ENCODE results near the gene FCAMR. TPM values are rescaled to one million over a fixed set of nuclear protein-coding genes. Genes with fewer than 3 reads are reported as not detected.

Gene FCAMR
- total and polyA plus RNA-seq, 2 donors (not counting 3 experiments of a cell fraction or from before 2014, with no cell fraction given), result not detected

GRCh38 chr1:206908038-206908437 lies 62.2 kb downstream of the FCAMR start:
- Histone ChIP-seq H4K20me1 (replicated peaks; ENCODE audit: control insufficient read depth, extremely low read depth, insufficient read depth, low read length) (no peaks in the 10 kb centered on the region), H3K9me3 (replicated peaks; ENCODE audit: control insufficient read depth, insufficient read depth, low read length) (no peaks in the 10 kb centered on the region), H3K36me3 (ENCODE audit: control insufficient read depth in 2 of 2, extremely low read depth in 1 of 2, insufficient read depth in 2 of 2, low read length in 2 of 2) (no peaks in the 10 kb centered on the region), H3K9ac (replicated peaks; ENCODE audit: extremely low read depth, insufficient read depth, low read length) (no peak overlapping the region), H3K9me1 (replicated peaks; ENCODE audit: control insufficient read depth, extremely low read depth, insufficient read depth, low read length) (no peaks in the 10 kb centered on the region), H3K79me2 (ENCODE audit: control insufficient read depth, insufficient read depth, low read length) (no peaks in the 10 kb centered on the region), H3K4me2 (ENCODE audit: insufficient read depth, low read length) (no peak overlapping the region), H3K4me3 (replicated peaks in 1 of 3; ENCODE audit: insufficient read depth in 1 of 3, low read depth in 1 of 3, low read length in 3 of 3) (no peak overlapping the region), H2AFZ (ENCODE audit: low read depth, low read length) (no peak overlapping the region), H3K27ac (ENCODE audit: insufficient read depth, low read depth, low read length) (no peak overlapping the region), H3K4me1 (ENCODE audit: control insufficient read depth, extremely low read depth, insufficient read depth, low read length) (no peaks in the 10 kb centered on the region), H3K27me3 (ENCODE audit: control insufficient read depth in 2 of 2, insufficient read depth in 2 of 2, low read length in 2 of 2) (peaks cover 31 to 33% of the 10 kb centered on the region in 2 experiments)
- intact Hi-C loops (cut with micrococcal nuclease) (no loop called here), dilution Hi-C loops (cut with MboI; ENCODE audit: extremely low pct_ligation_motif_present, low sequenced_read_pairs) (no loop called here)
- no peak for FAIRE-seq
- CTCF ChIA-PET, result interaction anchor here (1.0 to 2.0 kb wide), 3 partner anchors 99 to 250 kb away, joined by 4 to 11 read pairs (median 6); no protein-coding TSS in a partner anchor
- DNase-seq (ENCODE audit: low read depth, low spot score), result no peak
- BruUV-seq (replicated peaks), result no TSS peak
- POLR2A ChIA-PET, result no interaction called here
- TF ChIP-seq MYC (IDR thresholded peaks at IDR 0.05; ENCODE audit: low read depth, low read length) (no peak), POLR2AphosphoS5 (IDR thresholded peaks at IDR 0.05; ENCODE audit: insufficient read depth, low read depth, low read length) (no peak), GATA2 (IDR thresholded peaks at IDR 0.05; ENCODE audit: insufficient read depth, insufficient read length, low read depth, low read length) (no peak), EZH2 (IDR thresholded peaks at IDR 0.05; ENCODE audit: borderline replicate concordance, low read depth, low read length, severe bottlenecking) (no peak), POLR2A (IDR thresholded peaks at IDR 0.05; ENCODE audit: low read depth, low read length) (no peak), FOS (IDR thresholded peaks at IDR 0.05; ENCODE audit: borderline replicate concordance, insufficient read depth, low read length) (no peak), MAX (IDR thresholded peaks at IDR 0.05; ENCODE audit: insufficient read depth, insufficient read length) (no peak), JUN (IDR thresholded peaks at IDR 0.05; ENCODE audit: borderline replicate concordance, insufficient read depth, insufficient read length, low read depth) (no peak), CTCF (IDR thresholded peaks at IDR 0.05; ENCODE audit: extremely low read depth in 1 of 2, insufficient read depth in 1 of 2, low read depth in 1 of 2, low read length in 2 of 2) (no peak)

Other genes starting within 250 kb of the FCAMR start
- gene IL19, start 199.7 kb downstream of the FCAMR start, total RNA-seq, result not detected in 2 replicates
- gene IL19, start 199.7 kb downstream of the FCAMR start, polyA plus RNA-seq, result not detected in 2 replicates
- not detected in 2 replicates for gene IL10, start 198.0 kb downstream of the FCAMR start, total RNA-seq
- not detected in 2 replicates for gene IL10, start 198.0 kb downstream of the FCAMR start, polyA plus RNA-seq
- not detected in 2 replicates for gene IL20, start 104.8 kb downstream of the FCAMR start, total RNA-seq
- gene IL20, start 104.8 kb downstream of the FCAMR start, polyA plus RNA-seq, result not detected in 2 replicates
- not detected in 2 replicates for gene IL24, start 73.0 kb downstream of the FCAMR start, total RNA-seq
- gene IL24, start 73.0 kb downstream of the FCAMR start, polyA plus RNA-seq, result not detected in 2 replicates
- gene FCMR, start 48.5 kb downstream of the FCAMR start, total RNA-seq, result not detected in 2 replicates
- not detected in 2 replicates for gene FCMR, start 48.5 kb downstream of the FCAMR start, polyA plus RNA-seq
- gene PIGR, start 24.0 kb downstream of the FCAMR start, total RNA-seq, result not detected in 2 replicates
- gene PIGR, start 24.0 kb downstream of the FCAMR start, polyA plus RNA-seq, result not detected in 2 replicates
- 0.07 TPM in 1 of 2 replicates, not detected in the other for gene C1orf116, start 62.3 kb upstream of the FCAMR start, total RNA-seq
- gene C1orf116, start 62.3 kb upstream of the FCAMR start, polyA plus RNA-seq, result not detected in 2 replicates
- gene YOD1, start 80.7 kb upstream of the FCAMR start, total RNA-seq, result 5.6 and 5.9 TPM in 2 replicates
- 0.81 and 1.2 TPM in 2 replicates for gene YOD1, start 80.7 kb upstream of the FCAMR start, polyA plus RNA-seq
- gene PFKFB2, start 82.8 kb upstream of the FCAMR start, total RNA-seq, result 1.8 and 2.0 TPM in 2 replicates
- 0.70 and 0.78 TPM in 2 replicates for gene PFKFB2, start 82.8 kb upstream of the FCAMR start, polyA plus RNA-seq
- not detected in 2 replicates for gene C4BPB, start 118.4 kb upstream of the FCAMR start, total RNA-seq
- not detected in 2 replicates for gene C4BPB, start 118.4 kb upstream of the FCAMR start, polyA plus RNA-seq
- not detected in 2 replicates for gene C4BPA, start 133.8 kb upstream of the FCAMR start, total RNA-seq
- gene C4BPA, start 133.8 kb upstream of the FCAMR start, polyA plus RNA-seq, result not detected in 2 replicates

Data from endothelial cell of umbilical vein (primary cell).